Testis (tissue), 3 donors: ENCODE measurements around the gene CABP4. TPM values are rescaled to one million over a fixed set of nuclear protein-coding genes. Genes with fewer than 3 reads are reported as not detected.

Experiments
- DNase-seq: peaks from one replicate; pipeline ENCODE4 v3.0.0-alpha.2; 2019
- H3K27ac ChIP-seq, 2 donors: fragments of 200-600 bp; sonication (generic); one replicate each; pipeline ENCODE4 v1.5.1; 2019
- H3K27me3 ChIP-seq: fragments of 200-600 bp; sonication (generic); one replicate; pipeline ENCODE4 v1.5.1; 2019
- H3K36me3 ChIP-seq: fragments of 200-600 bp; sonication (generic); one replicate; pipeline ENCODE4 v1.5.1; 2017; ENCODE audit warnings: low read depth; ENCODE audit errors: missing control alignments
- H3K4me1 ChIP-seq: fragments of 200-600 bp; sonication (generic); one replicate; pipeline ENCODE4 v1.5.1; 2019
- H3K4me3 ChIP-seq, 2 donors: fragments of 200-600 bp; sonication (generic); one replicate each; pipeline ENCODE4 v1.5.1; 2017 to 2019
- H3K9me3 ChIP-seq: fragments of 200-600 bp; sonication (generic); one replicate; pipeline ENCODE4 v1.5.1; 2017
- CTCF ChIP-seq, 3 experiments: fragments of 450-650 bp in 2 of 3; fragments of 200-600 bp in 1 of 3; sonication (generic) in 1 of 3; IDR thresholded peaks; one replicate each; pipeline ENCODE4 v1.5.1; 2016 to 2019; ENCODE audit warnings: antibody characterized with exemption in 3 of 3, mild to moderate bottlenecking in 2 of 3, moderate library complexity in 1 of 3
- POLR2A ChIP-seq: fragments of 450-650 bp; IDR thresholded peaks from one replicate; pipeline ENCODE4 v1.6.1; 2017; ENCODE audit warnings: antibody characterized with exemption, mild to moderate bottlenecking, moderate library complexity
- WGBS, 2 donors: methylation state at CpG; one replicate each; pipeline ENCODE4 v1.1.5; 2018; 5-methylcytosine and 5-hydroxymethylcytosine counted together
- intact Hi-C: fragments of 100-400 bp; cut with DNase I; formaldehyde crosslinking; loops from one replicate; pipeline ENCODE4 v1.15.1; 2023; ENCODE audit warnings: low total_unique reads
- polyA plus RNA-seq: library from polyadenylated mRNA; stranded (reverse); fragments of 350-450 nt; fragmentation: Illumina TruSeq; extraction: RNeasy Lipid Tissue Mini Kit (QIAGEN cat#74804); gene quantifications from one replicate; pipeline ENCODE4 v1.2.3, GENCODE V29; 2014; ENCODE audit warnings: low read depth, low replicate concordance; ENCODE audit not compliant: insufficient read depth
- total RNA-seq, 2 donors: library from RNA; depleted of rRNA; stranded (reverse); fragments of >200 nt; gene quantifications; one replicate each; pipeline ENCODE4 v1.2.3, GENCODE V29; 2016

CABP4 gene
- total and polyA plus RNA-seq, 3 donors from 2014 or later, result 0.87 to 1.2 (median 0.98) TPM

- H3K4me1 ChIP-seq, result peaks cover 21% of the 10 kb centered on the region
- H3K9me3 ChIP-seq, result no peaks in the 10 kb centered on the region
- no peak for TF ChIP-seq CTCF (IDR thresholded peaks at IDR 0.05)
- no peak for TF ChIP-seq POLR2A
- H3K27me3 ChIP-seq, result no peaks in the 10 kb centered on the region
- WGBS, 2 donors, result 3 to 7% methylated on average over 10 to 58 of the region's 58 CpGs
- peak within 1 kb of the TSS; percentile 57 to 74 for H3K27ac ChIP-seq
- peak; percentile 45 for DNase-seq
- H3K4me3 ChIP-seq, result peak within 1 kb of the TSS; percentile 54
- intact Hi-C loops, result no loop called here
- no peaks in the 10 kb centered on the region for H3K36me3 ChIP-seq
Observed at GRCh38 chr11:67504950-67505581, 49.9 kb downstream of the CABP4 start, which contains the start of gene PITPNM1. PITPNM1 (minus strand) TSS chr11:67505363; CDS start chr11:67504180, 1,183 bp downstream.

- H3K27ac ChIP-seq, result peak overlapping the region; percentile 57 to 74
- TF ChIP-seq POLR2A (no peak), CTCF (IDR thresholded peaks at IDR 0.05) (peak; percentile 91 to 93 (median 93))
- peak overlapping the region in 1 of 2 donors; percentile 54 for H3K4me3 ChIP-seq
- H3K27me3 ChIP-seq, result no peaks in the 10 kb centered on the region
- peak; percentile 90 for DNase-seq
- no peaks in the 10 kb centered on the region for H3K36me3 ChIP-seq
- no peaks in the 10 kb centered on the region for H3K9me3 ChIP-seq
- H3K4me1 ChIP-seq, result peaks cover 21% of the 10 kb centered on the region
- intact Hi-C loops, result no loop called here
- 27 to 32% methylated on average over 9 to 17 of the region's 17 CpGs for WGBS, 2 donors
Observed at GRCh38 chr11:67505605-67506396, 50.6 kb downstream of the CABP4 start.

- 54 to 78% methylated on average over 5 to 16 of the region's 16 CpGs for WGBS, 2 donors
- no peak overlapping the region for H3K4me3 ChIP-seq
- H3K4me1 ChIP-seq, result peaks cover 21% of the 10 kb centered on the region
- no peak for DNase-seq
- H3K9me3 ChIP-seq, result no peaks in the 10 kb centered on the region
- TF ChIP-seq POLR2A (no peak), CTCF (IDR thresholded peaks at IDR 0.05) (no peak)
- H3K27ac ChIP-seq, result peak overlapping the region in 1 of 2 donors; percentile 39
- intact Hi-C loops, result no loop called here
- H3K27me3 ChIP-seq, result no peaks in the 10 kb centered on the region
- no peaks in the 10 kb centered on the region for H3K36me3 ChIP-seq
Observed at GRCh38 chr11:67506426-67507051, 51.4 kb downstream of the CABP4 start.

- Histone ChIP-seq H3K36me3 (no peaks in the 10 kb centered on the region), H3K27me3 (no peaks in the 10 kb centered on the region), H3K9me3 (no peaks in the 10 kb centered on the region), H3K4me3 (peak overlapping the region; percentile 74 to 82), H3K27ac (peak overlapping the region; percentile 39 to 95), H3K4me1 (peaks cover 21% of the 10 kb centered on the region)
- TF ChIP-seq CTCF (IDR thresholded peaks at IDR 0.05), result no peak
- no peak for TF ChIP-seq POLR2A
- 34 to 40% methylated on average over 14 to 33 of the region's 33 CpGs for WGBS, 2 donors
- intact Hi-C loops, result no loop called here
- no peak for DNase-seq
Observed at GRCh38 chr11:67507242-67507863, 52.2 kb downstream of the CABP4 start.
